ENCODE measurements around the gene CA11. TPM values are rescaled to one million over a fixed set of nuclear protein-coding genes. Genes with fewer than 3 reads are reported as not detected.

The CA11 gene
- total and polyA plus RNA-seq, 4 donors: 0.88 to 13.0 (median 5.1) TPM

- ATAC-seq (ENCODE audit: insufficient read depth, low FRiP score) (no peak), DNase-seq (no peak)
- no peaks in the 10 kb centered on the region for H3K9me3 ChIP-seq (ENCODE audit: control insufficient read depth in 4 of 4, insufficient read depth in 3 of 4, low read length in 3 of 4)
- 96 to 98% methylated on average over 4 of the region's 4 CpGs for WGBS, 2 donors
- H3K4me3 ChIP-seq: no peak overlapping the region
- no peaks in the 10 kb centered on the region for H3K27me3 ChIP-seq (ENCODE audit: control insufficient read depth in 3 of 3, insufficient read depth in 3 of 3, low read length in 2 of 3)
- TF ChIP-seq CTCF (IDR thresholded peaks at IDR 0.05; ENCODE audit: control extremely low read depth, extremely low read depth): no peak
- peaks cover 0 to 7% (median 0%) of the 10 kb centered on the region in 5 donors for H3K4me1 ChIP-seq (ENCODE audit: control insufficient read depth in 5 of 5, insufficient read depth in 5 of 5, low read length in 5 of 5)
- no peaks in the 10 kb centered on the region for H3K36me3 ChIP-seq (ENCODE audit: control insufficient read depth in 4 of 4, insufficient read depth in 4 of 4, low read length in 4 of 4)
- no peak overlapping the region for H3K9ac ChIP-seq (ENCODE audit: insufficient read depth in 1 of 2, low read length in 2 of 2)
- H3K27ac ChIP-seq (ENCODE audit: low read depth in 1 of 2, low read length in 1 of 2): no peak overlapping the region
These were observed 17.7 kb upstream of the CA11 start for GRCh38 chr19:48663667-48664066.

GRCh38 chr19:48661711-48662090 is 15.7 kb upstream of the CA11 start:
- Histone ChIP-seq H3K9ac (ENCODE audit: insufficient read depth in 1 of 2, low read length in 2 of 2) (no peak overlapping the region), H3K27ac (ENCODE audit: low read depth in 1 of 2, low read length in 1 of 2) (no peak overlapping the region), H3K4me3 (no peak overlapping the region), H3K4me1 (ENCODE audit: control insufficient read depth in 5 of 5, insufficient read depth in 5 of 5, low read length in 5 of 5) (peaks cover 0 to 7% (median 0%) of the 10 kb centered on the region in 5 donors), H3K9me3 (ENCODE audit: control insufficient read depth in 4 of 4, insufficient read depth in 3 of 4, low read length in 3 of 4) (no peaks in the 10 kb centered on the region), H3K36me3 (ENCODE audit: control insufficient read depth in 4 of 4, insufficient read depth in 4 of 4, low read length in 4 of 4) (no peaks in the 10 kb centered on the region), H3K27me3 (ENCODE audit: control insufficient read depth in 3 of 3, insufficient read depth in 3 of 3, low read length in 2 of 3) (no peaks in the 10 kb centered on the region)
- WGBS, 2 donors: 91 to 95% methylated on average over 48 to 50 of the region's 50 CpGs
- ATAC-seq (ENCODE audit: insufficient read depth, low FRiP score) (no peak), DNase-seq (no peak)
- TF ChIP-seq CTCF (IDR thresholded peaks at IDR 0.05; ENCODE audit: control extremely low read depth, extremely low read depth): no peak

GRCh38 chr19:48660852-48661710 is 15.1 kb upstream of the CA11 start:
- Histone ChIP-seq H3K27me3 (ENCODE audit: control insufficient read depth in 3 of 3, insufficient read depth in 3 of 3, low read length in 2 of 3) (no peaks in the 10 kb centered on the region), H3K9me3 (ENCODE audit: control insufficient read depth in 4 of 4, insufficient read depth in 3 of 4, low read length in 3 of 4) (no peaks in the 10 kb centered on the region), H3K27ac (ENCODE audit: low read depth in 1 of 2, low read length in 1 of 2) (peak overlapping the region in 1 of 2 donors; percentile 77), H3K4me1 (ENCODE audit: control insufficient read depth in 5 of 5, insufficient read depth in 5 of 5, low read length in 5 of 5) (peaks cover 0 to 7% (median 0%) of the 10 kb centered on the region in 5 donors), H3K4me3 (no peak overlapping the region), H3K36me3 (ENCODE audit: control insufficient read depth in 4 of 4, insufficient read depth in 4 of 4, low read length in 4 of 4) (no peaks in the 10 kb centered on the region), H3K9ac (ENCODE audit: insufficient read depth in 1 of 2, low read length in 2 of 2) (no peak overlapping the region)
- DNase-seq (peak; percentile 76 to 85 (median 83)), ATAC-seq (ENCODE audit: insufficient read depth, low FRiP score) (peak; percentile 84)
- no peak for TF ChIP-seq CTCF (IDR thresholded peaks at IDR 0.05; ENCODE audit: control extremely low read depth, extremely low read depth)
- WGBS, 2 donors: 53 to 54% methylated on average over 35 of the region's 35 CpGs
